NOMO-1 (cell line): Measurements from ENCODE around the gene FGF14.
"Not testable (repeated sequence)": the region's sequence is repeated elsewhere in the genome, so short reads cannot be mapped to it uniquely, and the experiment has no call there.

ENCODE experiments used
- DNase-seq, 2 experiments: peaks; one replicate each; lab custom pipeline; 2025; ENCODE audit not compliant: unreplicated experiment in 2 of 2; lab: John Stamatoyannopoulos, UW

The FGF14 gene

GRCh38 chr13:102068323-102068722, 333.5 kb downstream of the FGF14 start:
- not testable (repeated sequence) for DNase-seq

GRCh38 chr13:102055090-102055779, 346.6 kb downstream of the FGF14 start:
- no peak for DNase-seq

GRCh38 chr13:102049853-102050252, 352.0 kb downstream of the FGF14 start:
- DNase-seq, result no peak

DNA sequence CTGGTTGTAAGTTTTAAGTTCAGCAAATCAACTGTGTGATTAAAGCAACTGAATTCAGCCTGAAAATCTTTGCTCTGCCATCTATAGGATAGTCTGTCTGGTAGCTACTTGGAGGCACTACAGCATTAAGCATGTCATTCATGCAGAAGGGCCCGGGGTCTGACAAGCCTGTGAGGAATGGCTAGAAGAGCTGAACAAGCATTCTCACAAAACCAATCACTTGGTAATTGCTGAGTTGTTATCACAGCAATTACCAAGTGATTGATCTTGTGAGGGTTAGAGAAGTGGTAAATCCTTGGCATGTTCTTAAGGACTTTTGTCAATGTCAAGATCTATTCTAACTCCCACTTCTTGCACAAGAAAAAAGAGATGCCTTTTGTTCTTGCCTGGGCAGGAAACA, 356.1 kb downstream of the FGF14 start:
- DNase-seq, result no peak

- no peak for DNase-seq
Measured at GRCh38 chr13:102042746-102043145, 359.1 kb downstream of the FGF14 start.

GRCh38 chr13:102041544-102041943, 360.3 kb downstream of the FGF14 start:
- DNase-seq, result no peak

DNA sequence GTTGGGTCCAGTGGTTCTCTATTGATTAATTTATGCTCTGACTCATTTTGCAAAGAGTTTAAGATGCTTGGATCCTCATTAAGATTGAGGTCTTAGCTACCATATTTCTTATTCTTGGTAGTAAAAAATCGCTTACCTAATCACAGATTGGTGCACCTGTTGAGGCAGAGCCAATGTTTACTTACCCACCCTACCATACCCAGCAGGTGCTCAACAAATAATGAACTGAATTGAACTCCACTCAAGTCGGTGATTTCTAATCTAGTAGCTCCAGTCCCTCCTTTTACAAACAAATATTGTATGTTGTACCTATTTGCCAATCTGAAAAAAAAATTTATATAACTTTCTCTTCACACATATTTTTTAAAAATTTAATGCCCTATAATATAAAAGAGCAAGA, 361.0 kb downstream of the FGF14 start:
- DNase-seq, result no peak

DNA sequence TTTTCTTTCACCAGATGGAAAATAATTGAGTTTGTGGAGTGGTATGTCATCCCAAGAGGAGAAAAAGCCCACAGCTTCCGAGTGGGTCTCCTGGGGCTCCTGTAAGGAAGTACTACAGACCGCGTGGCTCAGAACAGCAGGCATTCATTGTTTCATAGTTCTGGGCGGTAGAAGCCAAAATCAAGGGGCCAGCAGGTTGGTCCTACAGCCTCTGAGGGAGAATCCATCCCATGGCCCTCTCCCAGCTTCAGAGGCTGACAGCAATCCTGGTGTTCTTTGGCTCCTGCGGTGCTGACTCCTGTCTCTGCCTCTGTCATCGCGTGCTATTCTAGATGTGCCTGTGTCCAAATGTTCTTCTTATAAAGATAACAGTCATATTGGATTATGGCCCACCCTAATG, 362.6 kb downstream of the FGF14 start:
- no peak for DNase-seq

DNA sequence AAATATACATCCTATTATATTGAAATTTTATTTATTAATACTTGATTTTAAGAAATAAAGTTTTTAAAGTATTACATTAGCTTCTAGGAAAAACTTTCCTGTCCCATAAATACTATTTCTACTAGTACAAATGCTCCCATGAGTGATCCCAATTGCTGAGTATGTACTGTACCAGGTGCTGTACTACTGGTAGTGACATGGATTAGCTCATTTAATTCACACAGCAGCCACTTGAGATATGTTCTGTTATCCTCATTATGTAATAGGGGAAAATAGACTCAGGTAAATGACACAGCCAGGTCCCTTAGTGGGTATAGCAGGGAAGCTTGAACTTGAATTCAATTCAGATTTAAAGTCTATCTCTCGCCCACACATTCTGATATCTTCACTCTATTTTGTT, 363.1 kb downstream of the FGF14 start:
- DNase-seq, result no peak

- no peak for DNase-seq
Measured at GRCh38 chr13:102035969-102036368, 365.9 kb downstream of the FGF14 start.

- no peak for DNase-seq
Measured at GRCh38 chr13:102033857-102034331, 368.0 kb downstream of the FGF14 start.

DNA sequence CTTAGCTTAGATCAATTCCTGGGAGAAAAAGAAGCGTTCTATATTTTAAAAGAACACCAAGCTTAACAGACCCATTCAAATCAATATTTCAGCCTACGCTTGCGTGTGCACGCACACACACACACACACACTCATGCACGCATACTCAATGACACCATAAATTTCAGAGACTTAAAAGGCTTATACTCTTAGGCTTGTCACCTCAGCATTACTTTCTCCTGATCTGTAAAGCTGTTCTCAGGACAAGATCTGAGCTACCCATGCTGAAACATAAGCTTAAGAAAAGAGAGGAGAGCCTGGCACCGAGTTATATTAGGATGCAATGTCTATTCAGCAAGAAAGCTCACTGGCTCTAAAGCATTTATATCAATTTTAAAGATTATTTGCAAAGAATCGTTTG, 368.5 kb downstream of the FGF14 start:
- DNase-seq, result no peak

GRCh38 chr13:102028868-102029267, 373.0 kb downstream of the FGF14 start:
- no peak for DNase-seq

DNA sequence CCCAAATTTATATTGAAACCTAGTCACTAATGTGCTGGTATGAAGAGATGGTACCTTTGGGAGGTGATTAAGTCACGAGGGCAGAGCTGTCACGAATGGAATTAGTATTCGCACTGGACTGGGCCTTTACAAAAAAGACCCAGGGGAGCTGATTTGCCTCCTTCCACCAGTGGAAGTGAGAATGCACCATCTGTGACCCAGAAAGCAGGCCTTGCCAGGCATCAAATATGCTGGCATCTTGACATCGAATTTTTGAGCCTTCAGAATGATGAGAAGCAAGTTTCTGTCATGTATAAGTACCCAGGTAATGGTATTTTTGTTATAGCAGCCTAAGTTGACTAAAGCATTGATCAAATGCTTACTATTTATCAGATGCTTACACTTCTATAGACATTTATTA, 373.6 kb downstream of the FGF14 start:
- no peak for DNase-seq

DNA sequence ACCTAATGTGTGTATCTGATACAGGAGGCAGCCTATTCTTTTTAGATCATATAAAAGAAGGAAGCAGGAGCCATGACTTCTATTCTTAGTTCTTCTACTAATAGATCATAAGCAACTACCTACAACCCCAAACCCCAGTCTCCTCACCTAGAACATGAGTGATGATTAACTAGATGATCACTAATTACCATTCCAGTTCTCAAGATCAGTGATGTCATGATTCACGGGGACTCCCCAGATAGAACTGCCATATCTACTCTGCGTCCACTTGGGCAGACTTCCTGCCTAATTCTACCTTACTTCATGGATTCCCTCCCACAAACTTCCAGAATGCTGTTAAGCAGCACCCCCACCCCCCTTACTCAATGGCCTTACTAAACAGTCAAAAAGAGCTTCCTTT, 380.1 kb downstream of the FGF14 start:
- DNase-seq, result no peak

GRCh38 chr13:102020611-102021216, 381.1 kb downstream of the FGF14 start:
- DNase-seq, result no peak

DNA sequence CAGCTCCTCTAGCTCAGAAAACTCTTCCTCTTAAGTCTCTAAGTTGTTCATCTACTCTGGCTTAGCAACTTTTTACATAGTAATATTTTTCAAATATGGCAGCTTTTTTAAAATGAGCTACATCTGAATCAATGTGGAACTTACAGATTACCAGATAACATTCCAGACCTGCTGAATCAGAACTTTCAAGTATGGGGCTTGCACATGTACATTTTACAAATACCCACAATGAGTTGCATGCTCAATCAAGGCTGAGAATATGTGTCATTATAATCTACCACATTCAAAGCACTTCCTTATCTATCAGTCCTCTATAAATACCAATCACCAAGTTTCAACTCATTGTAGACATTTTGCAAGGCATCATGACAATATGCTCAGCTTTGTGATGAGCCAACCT, 383.1 kb downstream of the FGF14 start:
- no peak for DNase-seq

GRCh38 chr13:102017248-102017647, 384.6 kb downstream of the FGF14 start:
- no peak for DNase-seq

DNA sequence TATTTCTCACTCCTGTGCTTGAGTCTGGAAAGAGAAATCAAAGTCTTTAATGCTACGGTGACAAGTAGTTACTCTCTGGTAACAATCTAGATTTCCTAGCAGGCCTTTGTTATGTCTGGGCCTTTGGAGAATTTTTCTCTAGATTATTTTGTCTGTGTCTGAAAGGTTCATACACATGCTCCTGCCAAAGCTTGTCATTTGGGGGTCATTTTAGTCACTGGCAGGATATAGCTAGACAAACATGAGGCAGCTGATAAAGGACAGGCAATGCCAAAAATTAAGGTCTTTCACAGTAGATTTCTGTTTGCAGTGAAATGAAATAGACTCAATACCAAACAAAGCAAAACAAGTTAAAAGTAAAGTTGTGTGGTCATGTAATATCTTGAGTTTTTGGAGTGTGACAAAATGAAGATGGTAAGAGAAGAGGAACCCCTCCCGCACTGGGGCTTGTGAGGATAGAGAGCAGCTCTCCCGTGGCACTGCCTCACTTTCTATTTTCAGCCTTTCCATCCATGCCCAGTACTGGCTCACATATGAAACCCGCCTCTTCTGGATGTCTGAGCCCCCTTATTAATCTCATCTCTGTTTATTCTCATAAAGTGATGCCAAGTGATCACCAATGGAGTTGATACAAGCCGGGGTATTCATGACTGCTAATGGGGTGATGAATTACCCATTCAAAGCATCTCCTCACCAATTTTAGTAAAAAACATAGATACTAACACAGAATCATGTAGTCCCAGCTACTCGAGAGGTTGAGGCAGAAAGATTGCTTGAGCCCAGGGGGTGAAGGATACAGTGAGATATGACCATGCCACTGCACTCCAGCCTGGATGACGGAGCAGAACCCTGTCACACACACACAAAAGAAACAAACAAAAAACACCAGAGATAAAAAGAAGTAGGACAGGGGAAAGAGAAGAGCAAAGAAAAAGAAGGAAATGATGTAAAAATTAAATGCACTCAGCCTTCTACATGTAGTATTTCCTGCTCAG, 389.3 kb downstream of the FGF14 start:
- DNase-seq, result no peak

DNA sequence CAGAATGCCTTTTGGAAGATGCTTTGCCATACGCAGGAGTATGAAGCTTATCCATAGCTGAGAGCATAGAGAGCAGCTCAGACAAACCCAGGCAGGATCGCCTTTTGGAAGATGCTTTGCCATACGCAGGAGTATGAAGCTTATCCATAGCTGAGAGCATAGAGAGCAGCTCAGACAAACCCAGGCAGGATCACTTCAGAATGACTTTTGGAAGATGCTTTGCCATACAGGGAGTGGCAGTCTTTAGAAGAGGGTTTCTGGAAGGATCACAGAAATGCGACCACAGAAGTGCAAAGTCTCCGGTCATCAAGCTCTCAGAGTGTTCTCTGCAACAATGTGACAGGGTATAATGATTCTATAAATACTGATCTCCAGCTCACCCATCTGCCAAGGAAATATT, 390.4 kb downstream of the FGF14 start:
- not testable (repeated sequence) for DNase-seq

DNA sequence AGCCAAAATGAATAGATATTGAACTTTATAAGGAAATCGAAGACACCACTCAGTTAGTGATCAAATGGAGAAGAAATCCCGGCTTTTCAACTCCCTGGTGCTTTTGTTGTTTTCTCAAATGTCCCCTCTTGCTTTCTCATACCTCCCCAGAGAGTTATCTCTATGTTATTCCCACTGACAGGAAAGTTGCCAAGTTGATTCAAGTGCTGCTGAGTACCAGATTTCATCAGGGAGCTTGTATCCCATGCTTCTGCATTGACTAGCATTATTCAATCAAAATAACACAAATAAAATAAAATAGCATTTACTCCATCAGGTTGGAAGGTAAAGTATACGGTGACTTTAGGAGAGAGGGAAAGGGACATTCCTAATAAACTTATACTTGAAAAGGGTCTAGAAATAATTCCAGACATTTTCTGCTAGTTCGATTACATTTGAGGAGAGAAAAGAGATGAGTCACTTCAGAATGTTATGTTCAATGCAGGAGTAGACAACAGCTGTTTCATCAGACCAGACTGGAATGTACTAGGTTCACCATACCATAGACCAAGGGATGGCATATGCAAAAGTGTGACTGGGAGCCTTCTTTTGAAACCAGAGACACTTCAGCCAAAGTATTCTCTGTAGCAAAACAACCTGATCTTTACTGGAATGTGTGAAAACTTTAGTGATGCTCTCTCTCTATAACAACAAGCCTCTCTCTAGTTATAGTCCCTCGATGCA, 397.8 kb downstream of the FGF14 start:
- no peak for DNase-seq
